DOHH2 (cell line): Measurements from ENCODE around the gene MATK.

Source experiments
- H3F3A ChIP-seq: fragments of 200-600 bp; sonication (generic), shearing (Covaris generic); 2 replicates; pipeline ENCODE4 v1.6.0; 2016; ENCODE audit warnings: antibody characterized with exemption, mild to moderate bottlenecking; ENCODE audit not compliant: control insufficient read depth, insufficient read depth
- H3K27ac ChIP-seq: fragments of 200-600 bp; sonication (generic); 2 replicates; pipeline ENCODE4 v1.5.1; 2014; ENCODE audit warnings: low read depth, mild to moderate bottlenecking, low read length, moderate library complexity
- H3K27me3 ChIP-seq: fragments of 200-600 bp; sonication (generic); 2 replicates; pipeline ENCODE4 v1.6.1; 2014; ENCODE audit warnings: mild to moderate bottlenecking, low read length, mixed read lengths; ENCODE audit not compliant: control insufficient read depth
- H3K36me3 ChIP-seq: fragments of 200-600 bp; sonication (generic); 2 replicates; pipeline ENCODE4 v1.6.1; 2014; ENCODE audit warnings: mild to moderate bottlenecking, low read length, moderate library complexity, mixed read lengths; ENCODE audit not compliant: control insufficient read depth
- H3K4me1 ChIP-seq: fragments of 200-600 bp; sonication (generic); 2 replicates; pipeline ENCODE4 v1.6.1; 2014; ENCODE audit warnings: mild to moderate bottlenecking, low read length, mixed read lengths; ENCODE audit not compliant: control insufficient read depth
- H3K4me2 ChIP-seq: fragments of 200-600 bp; sonication (generic); 2 replicates; pipeline ENCODE4 v1.6.0; 2014; ENCODE audit warnings: mild to moderate bottlenecking, low read length, moderate library complexity
- H3K4me3 ChIP-seq: fragments of 200-600 bp; sonication (generic); 2 replicates; pipeline ENCODE4 v1.5.1; 2014; ENCODE audit warnings: mild to moderate bottlenecking, low read length, mixed read lengths
- H3K79me2 ChIP-seq: fragments of 200-600 bp; sonication (generic); 2 replicates; pipeline ENCODE4 v1.6.1; 2014; ENCODE audit warnings: mild to moderate bottlenecking, low read length, mixed read lengths; ENCODE audit not compliant: control insufficient read depth
- H3K9me2 ChIP-seq: fragments of 200-600 bp; sonication (generic); replicated peaks from 2 replicates; pipeline ENCODE4 v1.6.1; 2014; ENCODE audit warnings: mild to moderate bottlenecking, low read length, mixed read lengths; ENCODE audit not compliant: control insufficient read depth
- H3K9me3 ChIP-seq: fragments of 200-600 bp; sonication (generic); 2 replicates; pipeline ENCODE4 v1.6.1; 2014; ENCODE audit warnings: antibody characterized with exemption, low read length, mixed read lengths; ENCODE audit not compliant: control insufficient read depth, insufficient read depth
- H4K20me1 ChIP-seq: fragments of 200-600 bp; sonication (generic); 2 replicates; pipeline ENCODE4 v1.6.0; 2014; ENCODE audit warnings: low read depth, mild to moderate bottlenecking, antibody characterized with exemption, low read length, moderate library complexity; ENCODE audit not compliant: control insufficient read depth, insufficient read depth
- EZH2phosphoT487 ChIP-seq: fragments of 200-600 bp; sonication (generic); IDR thresholded peaks from 2 replicates; pipeline ENCODE4 v1.6.1; 2017; ENCODE audit warnings: borderline replicate concordance, mild to moderate bottlenecking, antibody characterized with exemption, low read length, moderate library complexity, mixed read lengths
- TF ChIP-seq, protein P1 (sequence below): fragments of 200-600 bp; sonication (generic); IDR thresholded peaks from one replicate; pipeline ENCODE4 v1.5.1; 2014; ENCODE audit warnings: antibody characterized with exemption, mild to moderate bottlenecking, low read depth, low read length; ENCODE audit not compliant: poor library complexity, severe bottlenecking

MATK gene

GRCh38 chr19:3818918-3819317, 32.7 kb upstream of the MATK start:
- TF ChIP-seq, protein P1, sequence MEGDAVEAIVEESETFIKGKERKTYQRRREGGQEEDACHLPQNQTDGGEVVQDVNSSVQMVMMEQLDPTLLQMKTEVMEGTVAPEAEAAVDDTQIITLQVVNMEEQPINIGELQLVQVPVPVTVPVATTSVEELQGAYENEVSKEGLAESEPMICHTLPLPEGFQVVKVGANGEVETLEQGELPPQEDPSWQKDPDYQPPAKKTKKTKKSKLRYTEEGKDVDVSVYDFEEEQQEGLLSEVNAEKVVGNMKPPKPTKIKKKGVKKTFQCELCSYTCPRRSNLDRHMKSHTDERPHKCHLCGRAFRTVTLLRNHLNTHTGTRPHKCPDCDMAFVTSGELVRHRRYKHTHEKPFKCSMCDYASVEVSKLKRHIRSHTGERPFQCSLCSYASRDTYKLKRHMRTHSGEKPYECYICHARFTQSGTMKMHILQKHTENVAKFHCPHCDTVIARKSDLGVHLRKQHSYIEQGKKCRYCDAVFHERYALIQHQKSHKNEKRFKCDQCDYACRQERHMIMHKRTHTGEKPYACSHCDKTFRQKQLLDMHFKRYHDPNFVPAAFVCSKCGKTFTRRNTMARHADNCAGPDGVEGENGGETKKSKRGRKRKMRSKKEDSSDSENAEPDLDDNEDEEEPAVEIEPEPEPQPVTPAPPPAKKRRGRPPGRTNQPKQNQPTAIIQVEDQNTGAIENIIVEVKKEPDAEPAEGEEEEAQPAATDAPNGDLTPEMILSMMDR: no peak
- TF ChIP-seq EZH2phosphoT487: no peak
- no peaks in the 10 kb centered on the region for H3K4me1 ChIP-seq

GRCh38 chr19:3818466-3818865, 32.3 kb upstream of the MATK start:
- Histone ChIP-seq H3K4me2 (no peak overlapping the region), H4K20me1 (no peaks in the 10 kb centered on the region), H3K9me3 (no peaks in the 10 kb centered on the region), H3K36me3 (no peaks in the 10 kb centered on the region), H3F3A (no peaks in the 10 kb centered on the region), H3K9me2 (no peaks in the 10 kb centered on the region), H3K27me3 (0 out of 2 replicates have a peak, but pooled peaks cover 3% of the 10 kb centered on the region), H3K79me2 (no peaks in the 10 kb centered on the region), H3K27ac (no peak overlapping the region), H3K4me1 (no peaks in the 10 kb centered on the region), H3K4me3 (no peak overlapping the region)
- TF ChIP-seq, protein P1: no peak
- TF ChIP-seq EZH2phosphoT487: no peak

More at GRCh38 chr19:3818918-3819317, 32.7 kb upstream of the MATK start:
- no peaks in the 10 kb centered on the region for H3F3A ChIP-seq
- no peak overlapping the region for H3K27ac ChIP-seq
- H3K9me2 ChIP-seq: no peaks in the 10 kb centered on the region
- no peak overlapping the region for H3K4me3 ChIP-seq
- H3K27me3 ChIP-seq: 0 out of 2 replicates have a peak, but pooled peaks cover 3% of the 10 kb centered on the region
- no peaks in the 10 kb centered on the region for H3K9me3 ChIP-seq
- H3K79me2 ChIP-seq: no peaks in the 10 kb centered on the region
- no peak overlapping the region for H3K4me2 ChIP-seq
- H4K20me1 ChIP-seq: no peaks in the 10 kb centered on the region
- H3K36me3 ChIP-seq: no peaks in the 10 kb centered on the region

DNA sequence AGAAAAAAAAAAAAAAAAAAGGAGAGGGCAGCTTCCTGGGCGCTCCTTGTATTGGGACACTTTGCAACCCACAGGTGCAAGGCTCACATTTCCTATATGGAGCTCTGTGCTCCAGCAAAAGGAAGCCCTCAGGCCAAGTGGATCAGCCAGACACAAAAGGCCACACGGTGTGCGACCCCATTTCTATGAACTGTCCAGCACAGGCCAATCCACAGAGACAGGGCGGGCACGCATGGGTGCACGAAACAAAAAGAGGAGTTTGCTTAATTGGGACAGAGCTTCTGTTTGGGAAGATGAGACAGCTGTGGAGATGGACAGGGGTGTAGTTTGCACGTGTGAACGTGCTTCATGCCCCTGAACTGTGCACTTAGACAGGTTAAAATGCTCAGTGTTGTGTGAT, 31.6 kb upstream of the MATK start:
- Histone ChIP-seq H4K20me1 (no peaks in the 10 kb centered on the region), H3K9me3 (no peaks in the 10 kb centered on the region), H3F3A (no peaks in the 10 kb centered on the region), H3K4me3 (no peak overlapping the region), H3K4me1 (peaks cover 5% of the 10 kb centered on the region), H3K36me3 (no peaks in the 10 kb centered on the region), H3K79me2 (no peaks in the 10 kb centered on the region), H3K9me2 (no peaks in the 10 kb centered on the region), H3K27me3 (0 out of 2 replicates have a peak, but pooled peaks cover 3% of the 10 kb centered on the region), H3K27ac (no peak overlapping the region), H3K4me2 (no peak overlapping the region)
- TF ChIP-seq, protein P1: no peak
- TF ChIP-seq EZH2phosphoT487: no peak
